SU-DHL-6 (cell line): ENCODE measurements around the gene PPP2R5D.
"Not testable (repeated sequence)": the region's sequence is repeated elsewhere in the genome, so short reads cannot be mapped to it uniquely, and the experiment has no call there.

Source experiments
- H2AFZ ChIP-seq: fragments of 200-600 bp; sonication (generic); 2 replicates; pipeline ENCODE4 v1.6.1; 2014; ENCODE audit warnings: low read depth, mild to moderate bottlenecking, moderate library complexity, mixed read lengths, antibody characterized with exemption, low read length; ENCODE audit not compliant: severe bottlenecking
- H3F3A ChIP-seq: fragments of 200-600 bp; shearing (Covaris generic); 2 replicates; pipeline ENCODE4 v1.6.0; 2016; ENCODE audit warnings: antibody characterized with exemption, mild to moderate bottlenecking; ENCODE audit not compliant: insufficient read depth
- H3K27ac ChIP-seq: fragments of 200-600 bp; sonication (generic); 2 replicates; pipeline ENCODE4 v1.5.1; 2016; ENCODE audit warnings: low read depth, mild to moderate bottlenecking, low read length, moderate library complexity, mixed read lengths
- H3K27me3 ChIP-seq: fragments of 200-600 bp; sonication (generic), shearing (Covaris generic); 2 replicates; pipeline ENCODE4 v1.6.0; 2014; ENCODE audit warnings: mild to moderate bottlenecking, low read length
- H3K36me3 ChIP-seq: fragments of 200-600 bp; sonication (generic); 2 replicates; pipeline ENCODE4 v1.6.1; 2014; ENCODE audit warnings: mild to moderate bottlenecking, low read length, mixed read lengths
- H3K4me2 ChIP-seq: fragments of 300-600, 200-600 bp; shearing (Covaris generic), sonication (generic); 2 replicates; pipeline ENCODE4 v1.6.0; 2014; ENCODE audit warnings: low read length, low read depth, mild to moderate bottlenecking; ENCODE audit not compliant: poor library complexity, severe bottlenecking
- H3K4me3 ChIP-seq: fragments of 200-600 bp; sonication (generic); 2 replicates; pipeline ENCODE4 v1.5.1; 2014; ENCODE audit warnings: antibody characterized with exemption, low read length, mild to moderate bottlenecking, mixed read lengths; ENCODE audit not compliant: insufficient read depth, poor library complexity, severe bottlenecking
- H3K79me2 ChIP-seq: fragments of 200-600 bp; sonication (generic); 2 replicates; pipeline ENCODE4 v1.6.1; 2014; ENCODE audit warnings: mild to moderate bottlenecking, low read length, moderate library complexity; ENCODE audit not compliant: insufficient read depth
- H3K9ac ChIP-seq: fragments of 200-600 bp; sonication (generic); 2 replicates; pipeline ENCODE4 v1.7.0; 2014; ENCODE audit warnings: mild to moderate bottlenecking, low read length
- H3K9me2 ChIP-seq: fragments of 200-600 bp; sonication (generic); replicated peaks from 2 replicates; pipeline ENCODE4 v1.6.1; 2014; ENCODE audit warnings: low read length; ENCODE audit not compliant: insufficient read depth
- H3K9me3 ChIP-seq: fragments of 200-600 bp; sonication (generic); 2 replicates; pipeline ENCODE4 v1.6.1; 2014; ENCODE audit warnings: low read length, mixed read lengths; ENCODE audit not compliant: insufficient read depth
- H4K20me1 ChIP-seq: fragments of 200-600 bp; sonication (generic); 2 replicates; pipeline ENCODE4 v1.6.1; 2014; ENCODE audit warnings: low read depth, mild to moderate bottlenecking, antibody characterized with exemption, low read length, moderate library complexity, mixed read lengths
- CTCF ChIP-seq: fragments of 200-600 bp; sonication (generic); IDR thresholded peaks from one replicate; pipeline ENCODE4 v1.5.1; 2017; ENCODE audit warnings: antibody characterized with exemption, mild to moderate bottlenecking, low read length, moderate library complexity; ENCODE audit not compliant: insufficient read depth, poor library complexity, severe bottlenecking
- EZH2phosphoT487 ChIP-seq: fragments of 200-600 bp; sonication (generic), shearing (Covaris generic); conservative IDR thresholded peaks from 2 replicates; pipeline ENCODE4 v1.6.1; 2018; ENCODE audit warnings: mild to moderate bottlenecking, antibody characterized with exemption, low read length, moderate library complexity, mixed read lengths

Gene PPP2R5D

GRCh38 chr6:43037706-43038105 lies 53.3 kb downstream of the PPP2R5D start:
- H4K20me1 ChIP-seq: no peaks in the 10 kb centered on the region
- no peak overlapping the region for H3K27ac ChIP-seq
- H3K9me3 ChIP-seq: no peaks in the 10 kb centered on the region
- no peak overlapping the region for H3K4me3 ChIP-seq
- H3K27me3 ChIP-seq: no peaks in the 10 kb centered on the region
- H3K4me2 ChIP-seq: no peak overlapping the region
- no peaks in the 10 kb centered on the region for H3K79me2 ChIP-seq
- H3K36me3 ChIP-seq: peaks cover 4% of the 10 kb centered on the region; the same call in 1 of the 2 replicates
- TF ChIP-seq EZH2phosphoT487 (no peak), CTCF (no peak)
- H3K9ac ChIP-seq: no peak overlapping the region
- no peak overlapping the region for H2AFZ ChIP-seq
- no peaks in the 10 kb centered on the region for H3K9me2 ChIP-seq
- peaks cover 6% of the 10 kb centered on the region; the same call in 1 of the 2 replicates for H3F3A ChIP-seq

DNA sequence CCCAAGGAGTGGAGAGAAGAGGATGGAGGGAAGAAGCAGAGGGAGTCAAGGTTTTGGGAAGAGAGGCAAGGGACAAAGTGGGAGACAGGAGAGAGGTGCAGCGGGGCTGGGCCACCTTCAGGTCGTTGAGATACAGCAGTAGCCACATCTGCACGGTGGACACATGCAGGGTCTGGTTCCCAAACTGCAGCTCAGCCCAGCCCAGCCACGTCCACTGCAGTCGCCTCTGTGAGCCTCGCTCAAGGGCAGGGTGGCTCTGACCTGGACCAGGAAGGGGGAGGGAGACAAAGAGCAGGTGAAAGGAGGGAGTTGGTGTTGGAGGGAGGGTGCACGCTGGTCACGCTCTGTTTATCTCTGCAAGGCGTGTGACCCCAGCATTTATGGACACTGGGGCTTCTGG lies 54.4 kb downstream of the PPP2R5D start:
- Histone ChIP-seq H3K79me2 (no peaks in the 10 kb centered on the region), H2AFZ (no peak overlapping the region), H3K9me3 (no peaks in the 10 kb centered on the region), H3K27me3 (no peaks in the 10 kb centered on the region), H3K4me3 (no peak overlapping the region), H3K27ac (no peak overlapping the region), H3K36me3 (peaks cover 2% of the 10 kb centered on the region; the same call in 1 of the 2 replicates), H3F3A (0 out of 2 replicates have a peak, but pooled peaks cover 2% of the 10 kb centered on the region), H3K4me2 (no peak overlapping the region), H4K20me1 (no peaks in the 10 kb centered on the region), H3K9me2 (no peaks in the 10 kb centered on the region), H3K9ac (no peak overlapping the region)
- TF ChIP-seq EZH2phosphoT487 (no peak), CTCF (no peak)

DNA sequence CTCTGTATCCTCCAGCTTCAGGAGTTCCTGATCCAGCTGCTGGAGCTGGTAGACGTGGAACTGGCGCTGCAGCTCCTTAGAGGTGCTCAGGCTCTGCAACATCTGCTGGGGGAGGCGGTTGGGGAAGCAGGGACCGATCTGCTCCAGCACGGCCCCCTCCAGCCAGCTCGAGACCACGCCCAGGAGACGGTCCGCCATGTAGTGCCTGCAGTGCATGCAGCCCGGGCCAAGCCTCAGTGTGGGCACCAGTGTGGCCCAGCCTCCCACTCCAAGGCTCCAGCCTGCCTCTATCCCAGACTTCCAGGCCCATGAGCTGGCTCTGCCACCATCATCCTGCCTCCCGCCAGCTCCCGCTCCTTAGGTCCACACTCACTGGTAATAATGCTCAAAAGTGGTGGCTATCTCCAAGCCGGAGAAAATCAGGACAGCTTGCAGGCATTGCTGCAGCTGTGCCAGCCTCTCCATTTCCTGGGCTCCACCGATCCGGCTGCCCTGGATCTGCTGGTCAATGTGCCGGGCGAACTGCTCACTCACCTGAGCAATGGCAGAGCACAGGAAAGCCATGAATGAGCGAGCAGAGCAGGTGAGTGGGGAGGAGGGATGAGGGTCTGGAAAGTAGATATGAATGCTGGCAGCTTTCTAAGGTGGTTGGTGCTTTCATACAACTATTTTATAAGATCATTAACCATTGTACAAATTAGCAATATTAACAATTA lies 56.3 kb downstream of the PPP2R5D start:
- no peaks in the 10 kb centered on the region for H3K9me2 ChIP-seq
- H3K36me3 ChIP-seq: no peaks in the 10 kb centered on the region
- no peak overlapping the region for H2AFZ ChIP-seq
- H3F3A ChIP-seq: no peaks in the 10 kb centered on the region
- no peak for TF ChIP-seq CTCF
- TF ChIP-seq EZH2phosphoT487: no peak
- no peak overlapping the region for H3K4me3 ChIP-seq
- no peaks in the 10 kb centered on the region for H3K9me3 ChIP-seq
- H3K27me3 ChIP-seq: no peaks in the 10 kb centered on the region
- no peak overlapping the region for H3K9ac ChIP-seq
- no peak overlapping the region for H3K4me2 ChIP-seq
- no peaks in the 10 kb centered on the region for H3K79me2 ChIP-seq
- H3K27ac ChIP-seq: no peak overlapping the region
- H4K20me1 ChIP-seq: no peaks in the 10 kb centered on the region

- not testable (repeated sequence) for H3F3A ChIP-seq, H3K9ac ChIP-seq, H4K20me1 ChIP-seq, H3K4me3 ChIP-seq, H3K79me2 ChIP-seq, H3K27ac ChIP-seq, H3K4me2 ChIP-seq, H3K9me2 ChIP-seq, H3K27me3 ChIP-seq, H3K36me3 ChIP-seq, H2AFZ ChIP-seq, H3K9me3 ChIP-seq
Measured at GRCh38 chr6:43041475-43041874, 57.1 kb downstream of the PPP2R5D start.
